Measurements from ENCODE around the gene SGCD.

DNA sequence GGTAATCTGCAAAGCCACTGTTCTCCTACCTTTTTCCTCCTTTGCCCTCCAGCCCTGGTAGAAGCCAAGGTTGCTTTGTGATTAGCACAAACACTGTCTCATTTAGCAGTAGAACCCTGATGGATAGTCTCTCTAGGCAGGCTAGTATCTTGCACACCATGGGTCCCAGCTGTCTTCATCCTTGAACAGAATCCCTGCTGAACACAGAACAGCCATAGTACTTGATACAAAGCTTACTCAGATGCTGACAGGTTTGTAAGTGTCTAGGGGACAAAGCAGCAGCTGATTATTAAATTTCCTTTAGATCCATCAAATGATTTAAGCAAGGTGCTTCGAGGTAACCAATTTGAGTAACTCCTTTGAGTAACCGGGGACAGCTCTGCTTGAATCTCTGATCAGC is 359.4 kb downstream of the SGCD start:
- TF ChIP-seq EP300 (IDR thresholded peaks at IDR 0.05), result no peak
- TF ChIP-seq, protein P1, sequence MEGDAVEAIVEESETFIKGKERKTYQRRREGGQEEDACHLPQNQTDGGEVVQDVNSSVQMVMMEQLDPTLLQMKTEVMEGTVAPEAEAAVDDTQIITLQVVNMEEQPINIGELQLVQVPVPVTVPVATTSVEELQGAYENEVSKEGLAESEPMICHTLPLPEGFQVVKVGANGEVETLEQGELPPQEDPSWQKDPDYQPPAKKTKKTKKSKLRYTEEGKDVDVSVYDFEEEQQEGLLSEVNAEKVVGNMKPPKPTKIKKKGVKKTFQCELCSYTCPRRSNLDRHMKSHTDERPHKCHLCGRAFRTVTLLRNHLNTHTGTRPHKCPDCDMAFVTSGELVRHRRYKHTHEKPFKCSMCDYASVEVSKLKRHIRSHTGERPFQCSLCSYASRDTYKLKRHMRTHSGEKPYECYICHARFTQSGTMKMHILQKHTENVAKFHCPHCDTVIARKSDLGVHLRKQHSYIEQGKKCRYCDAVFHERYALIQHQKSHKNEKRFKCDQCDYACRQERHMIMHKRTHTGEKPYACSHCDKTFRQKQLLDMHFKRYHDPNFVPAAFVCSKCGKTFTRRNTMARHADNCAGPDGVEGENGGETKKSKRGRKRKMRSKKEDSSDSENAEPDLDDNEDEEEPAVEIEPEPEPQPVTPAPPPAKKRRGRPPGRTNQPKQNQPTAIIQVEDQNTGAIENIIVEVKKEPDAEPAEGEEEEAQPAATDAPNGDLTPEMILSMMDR (IDR thresholded peaks at IDR 0.05), result no peak
